Progenitor cell of endocrine pancreas (in vitro differentiated cells): ENCODE data around the gene NOTCH1. TPM values are rescaled to one million over a fixed set of nuclear protein-coding genes. Genes with fewer than 3 reads are reported as not detected.

ENCODE experiments used
- DNase-seq: peaks from one replicate; pipeline ENCODE4 v3.0.0; 2021; ENCODE audit warnings: low spot score; ENCODE audit not compliant: unreplicated experiment
- H3K27ac Mint-ChIP-seq: 2 replicates; pipeline ENCODE4 v1.8.0; 2021; ENCODE audit warnings: mild to moderate bottlenecking, moderate library complexity, mixed read lengths
- H3K27me3 Mint-ChIP-seq: 2 replicates; pipeline ENCODE4 v1.8.0; 2021; ENCODE audit warnings: mixed read lengths
- H3K36me3 Mint-ChIP-seq: 2 replicates; pipeline ENCODE4 v1.8.0; 2022; ENCODE audit warnings: mixed read lengths; ENCODE audit not compliant: insufficient read depth
- H3K4me1 Mint-ChIP-seq: 2 replicates; pipeline ENCODE4 v1.8.0; 2021; ENCODE audit warnings: low read depth, mixed read lengths
- H3K4me3 Mint-ChIP-seq: 2 replicates; pipeline ENCODE4 v1.8.0; 2021; ENCODE audit warnings: low read depth, mild to moderate bottlenecking, moderate library complexity, mixed read lengths
- H3K9me3 Mint-ChIP-seq: 2 replicates; pipeline ENCODE4 v1.8.0; 2021; ENCODE audit warnings: low read depth, mixed read lengths
- total RNA-seq: library from RNA; stranded (reverse); gene quantifications from 2 replicates; pipeline ENCODE4 v1.2.1, GENCODE V29; 2021
- TF ChIP-seq, protein P1 (sequence below): fragments of 200-600 bp; sonication (generic); IDR thresholded peaks from one replicate; pipeline ENCODE4 v1.5.0; 2021; ENCODE audit warnings: antibody characterized with exemption, mild to moderate bottlenecking; ENCODE audit not compliant: unreplicated experiment

The NOTCH1 gene
- total RNA-seq, 1 donor from 2014 or later = 130 TPM

GRCh38 chr9:136489731-136490130, 56.1 kb downstream of the NOTCH1 start:
- peaks cover 1% of the 10 kb centered on the region for H3K36me3 Mint-ChIP-seq
- TF ChIP-seq, protein P1, sequence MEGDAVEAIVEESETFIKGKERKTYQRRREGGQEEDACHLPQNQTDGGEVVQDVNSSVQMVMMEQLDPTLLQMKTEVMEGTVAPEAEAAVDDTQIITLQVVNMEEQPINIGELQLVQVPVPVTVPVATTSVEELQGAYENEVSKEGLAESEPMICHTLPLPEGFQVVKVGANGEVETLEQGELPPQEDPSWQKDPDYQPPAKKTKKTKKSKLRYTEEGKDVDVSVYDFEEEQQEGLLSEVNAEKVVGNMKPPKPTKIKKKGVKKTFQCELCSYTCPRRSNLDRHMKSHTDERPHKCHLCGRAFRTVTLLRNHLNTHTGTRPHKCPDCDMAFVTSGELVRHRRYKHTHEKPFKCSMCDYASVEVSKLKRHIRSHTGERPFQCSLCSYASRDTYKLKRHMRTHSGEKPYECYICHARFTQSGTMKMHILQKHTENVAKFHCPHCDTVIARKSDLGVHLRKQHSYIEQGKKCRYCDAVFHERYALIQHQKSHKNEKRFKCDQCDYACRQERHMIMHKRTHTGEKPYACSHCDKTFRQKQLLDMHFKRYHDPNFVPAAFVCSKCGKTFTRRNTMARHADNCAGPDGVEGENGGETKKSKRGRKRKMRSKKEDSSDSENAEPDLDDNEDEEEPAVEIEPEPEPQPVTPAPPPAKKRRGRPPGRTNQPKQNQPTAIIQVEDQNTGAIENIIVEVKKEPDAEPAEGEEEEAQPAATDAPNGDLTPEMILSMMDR = no peak
- peak overlapping the region; percentile 45 for H3K27ac Mint-ChIP-seq
- no peaks in the 10 kb centered on the region for H3K9me3 Mint-ChIP-seq
- H3K27me3 Mint-ChIP-seq = peaks cover 18% of the 10 kb centered on the region
- peaks cover 2% of the 10 kb centered on the region for H3K4me1 Mint-ChIP-seq
- DNase-seq = no peak
- H3K4me3 Mint-ChIP-seq = no peak overlapping the region

- Mint-ChIP-seq H3K4me3 (no peak overlapping the region), H3K36me3 (peaks cover 1% of the 10 kb centered on the region), H3K27me3 (peaks cover 18% of the 10 kb centered on the region)
These were observed 57.3 kb downstream of the NOTCH1 start for GRCh38 chr9:136488247-136489214.

DNA sequence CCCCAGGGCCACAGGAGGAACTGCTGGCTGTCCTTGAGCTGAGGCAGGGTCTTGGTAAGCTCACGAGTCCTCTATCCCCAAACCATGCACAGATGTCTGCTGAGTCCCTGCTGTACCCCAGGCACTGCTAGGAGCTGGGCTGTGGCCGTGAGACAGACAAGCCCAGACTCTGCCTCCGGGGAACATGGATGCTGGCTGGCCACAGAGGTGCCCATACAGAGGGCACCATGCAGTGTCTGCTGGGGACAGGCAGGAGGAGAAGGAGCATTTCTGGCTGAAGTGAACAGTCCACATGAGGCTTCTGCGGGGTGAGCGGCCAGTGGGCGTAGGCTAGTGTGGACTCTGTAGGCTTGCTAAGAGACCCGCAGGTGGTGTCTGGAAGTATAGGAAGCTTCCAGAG, 58.2 kb downstream of the NOTCH1 start:
- TF ChIP-seq, protein P1 = no peak
- peaks cover 18% of the 10 kb centered on the region for H3K27me3 Mint-ChIP-seq
- peaks cover 4% of the 10 kb centered on the region for H3K4me1 Mint-ChIP-seq
- DNase-seq = no peak
- H3K4me3 Mint-ChIP-seq = no peak overlapping the region
- no peaks in the 10 kb centered on the region for H3K9me3 Mint-ChIP-seq
- peaks cover 1% of the 10 kb centered on the region for H3K36me3 Mint-ChIP-seq
- no peak overlapping the region for H3K27ac Mint-ChIP-seq

More at GRCh38 chr9:136488247-136489214, 57.3 kb downstream of the NOTCH1 start:
- Mint-ChIP-seq H3K4me1 (peaks cover 4% of the 10 kb centered on the region), H3K27ac (no peak overlapping the region), H3K9me3 (no peaks in the 10 kb centered on the region)
- peak; percentile 84 for DNase-seq
- TF ChIP-seq, protein P1 = peak; percentile 98

- no peak for DNase-seq
- H3K27ac Mint-ChIP-seq = no peak overlapping the region
- no peaks in the 10 kb centered on the region for H3K36me3 Mint-ChIP-seq
- peaks cover 18% of the 10 kb centered on the region for H3K27me3 Mint-ChIP-seq
- H3K4me1 Mint-ChIP-seq = peaks cover 5% of the 10 kb centered on the region
- TF ChIP-seq, protein P1 = no peak
- no peaks in the 10 kb centered on the region for H3K9me3 Mint-ChIP-seq
- H3K4me3 Mint-ChIP-seq = no peak overlapping the region
These were observed 58.8 kb downstream of the NOTCH1 start for GRCh38 chr9:136486823-136487620.

DNA sequence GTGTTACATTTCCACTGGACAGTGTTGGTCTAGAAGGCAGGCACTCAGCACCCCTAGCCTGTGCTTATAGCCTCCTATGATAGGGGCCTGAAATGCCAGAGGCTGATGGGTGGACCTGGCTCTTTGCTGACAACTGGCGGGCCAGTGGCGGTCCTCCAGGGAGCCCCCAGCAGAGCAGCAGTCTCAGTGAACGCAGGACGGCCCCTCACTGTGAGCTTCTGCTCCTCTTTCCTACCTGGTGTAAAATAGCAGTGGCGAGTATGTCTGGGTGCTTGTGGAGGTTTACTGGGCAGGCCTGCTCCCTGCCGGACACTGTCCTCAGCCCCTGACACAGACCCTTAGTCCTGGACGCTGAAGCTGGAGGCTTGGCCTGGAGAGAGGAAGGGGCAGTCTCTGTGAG, 59.7 kb downstream of the NOTCH1 start:
- Mint-ChIP-seq H3K27me3 (peaks cover 18% of the 10 kb centered on the region), H3K4me1 (peaks cover 11% of the 10 kb centered on the region), H3K4me3 (no peak overlapping the region), H3K27ac (no peak overlapping the region), H3K9me3 (no peaks in the 10 kb centered on the region), H3K36me3 (no peaks in the 10 kb centered on the region)
- TF ChIP-seq, protein P1 = no peak
- no peak for DNase-seq
